Endothelial cell of umbilical vein (primary cell): ENCODE data around the gene CLINT1. TPM values are rescaled to one million over a fixed set of nuclear protein-coding genes. Genes with fewer than 3 reads are reported as not detected.

ENCODE experiments used
- BruUV-seq: library from RNA; stranded (reverse); fragments of 400-500 nt; replicated peaks from 2 replicates; lab custom pipeline; 2021; lab: Mats Ljungman, UMichigan
- CTCF ChIA-PET: fragments of 300-600, 350-600 bp; sonication (Branson Sonifier 250); formaldehyde crosslinking; loops from one replicate; lab custom pipeline; 2021; ENCODE audit warnings: antibody characterized with exemption, inconsistent platforms; lab: Charles Lee
- POLR2A ChIA-PET: fragments of 300-600, 350-600 bp; sonication (Branson Sonifier 250); formaldehyde crosslinking; loops from one replicate; lab custom pipeline; 2021; ENCODE audit warnings: antibody characterized with exemption, inconsistent platforms; lab: Charles Lee
- DNase-seq: peaks from one replicate; pipeline ENCODE4 v3.0.0-alpha.2; 2011; ENCODE audit warnings: low read depth, low spot score
- FAIRE-seq: peaks from 2 replicates; lab custom pipeline; 2011; peaks lifted over from hg19 to GRCh38; lab: Jason Lieb, UNC
- H2AFZ ChIP-seq: 2 replicates; pipeline ENCODE4 v1.6.0; 2012; ENCODE audit warnings: low read depth, low read length, control low read depth, inconsistent platforms
- H3K27ac ChIP-seq: 2 replicates; pipeline ENCODE4 v1.5.1; 2011; ENCODE audit warnings: low read depth, mild to moderate bottlenecking, control low read depth, low read length, moderate library complexity; ENCODE audit not compliant: insufficient read depth
- H3K27me3 ChIP-seq, 2 experiments: 2 replicates each; pipeline versions ENCODE4 v1.6.0 to v1.6.1; 2011; ENCODE audit warnings: low read length in 2 of 2, mixed read lengths in 1 of 2; ENCODE audit not compliant: control insufficient read depth in 2 of 2, insufficient read depth in 2 of 2
- H3K36me3 ChIP-seq, 2 experiments: 2 replicates in 1 of 2; 3 replicates in 1 of 2; pipeline ENCODE4 v1.5.1; 2011; ENCODE audit warnings: low read length in 2 of 2, mild to moderate bottlenecking in 1 of 2, moderate library complexity in 1 of 2; ENCODE audit not compliant: control insufficient read depth in 2 of 2, insufficient read depth in 2 of 2; ENCODE audit errors: extremely low read depth in 1 of 2
- H3K4me1 ChIP-seq: 3 replicates; pipeline ENCODE4 v1.5.1; 2011; ENCODE audit warnings: mild to moderate bottlenecking, low read length; ENCODE audit not compliant: control insufficient read depth, insufficient read depth; ENCODE audit errors: extremely low read depth
- H3K4me2 ChIP-seq: 2 replicates; pipeline ENCODE4 v1.6.1; 2011; ENCODE audit warnings: low read length, control low read depth, mixed read lengths; ENCODE audit not compliant: insufficient read depth
- H3K4me3 ChIP-seq, 3 experiments: fragments of 200-600 bp in 1 of 3; sonication (generic), shearing (Covaris generic) in 1 of 3; replicated peaks in 1 of 3; 2 replicates each; pipeline ENCODE4 v1.5.1; 2011 to 2016; ENCODE audit warnings: control low read depth in 3 of 3, low read length in 3 of 3, mild to moderate bottlenecking in 2 of 3, inconsistent platforms in 1 of 3, low read depth in 1 of 3, moderate library complexity in 1 of 3; ENCODE audit not compliant: insufficient read depth in 1 of 3
- H3K79me2 ChIP-seq: 2 replicates; pipeline ENCODE4 v1.6.0; 2012; ENCODE audit warnings: low read length, inconsistent platforms; ENCODE audit not compliant: control insufficient read depth, insufficient read depth
- H3K9ac ChIP-seq: replicated peaks from 2 replicates; pipeline ENCODE3; 2011; ENCODE audit warnings: low read length, control low read depth; ENCODE audit not compliant: insufficient read depth; ENCODE audit errors: extremely low read depth
- H3K9me1 ChIP-seq: replicated peaks from 3 replicates; pipeline ENCODE4 v1.6.0; 2011; ENCODE audit warnings: mild to moderate bottlenecking, low read length; ENCODE audit not compliant: control insufficient read depth, insufficient read depth; ENCODE audit errors: extremely low read depth
- H3K9me3 ChIP-seq: replicated peaks from 2 replicates; pipeline ENCODE4 v1.5.1; 2012; ENCODE audit warnings: low read length, inconsistent platforms; ENCODE audit not compliant: control insufficient read depth, insufficient read depth
- H4K20me1 ChIP-seq: replicated peaks from 2 replicates; pipeline ENCODE3; 2011; ENCODE audit warnings: mild to moderate bottlenecking, low read length; ENCODE audit not compliant: control insufficient read depth, insufficient read depth; ENCODE audit errors: extremely low read depth
- CTCF ChIP-seq, 2 donors: IDR thresholded peaks; 1 replicate in 1 of 2; 2 replicates in 1 of 2; pipeline ENCODE4 v1.5.1; 2011; ENCODE audit warnings: low read length in 2 of 2, mild to moderate bottlenecking in 2 of 2, moderate library complexity in 2 of 2, control low read depth in 1 of 2, inconsistent platforms in 1 of 2, low read depth in 1 of 2; ENCODE audit not compliant: insufficient read depth in 1 of 2; ENCODE audit errors: extremely low read depth in 1 of 2
- EZH2 ChIP-seq: IDR thresholded peaks from 2 replicates; pipeline ENCODE4 v1.6.1; 2012; ENCODE audit warnings: borderline replicate concordance, low read depth, mild to moderate bottlenecking, moderate library complexity, low read length, inconsistent platforms; ENCODE audit not compliant: severe bottlenecking
- FOS ChIP-seq: IDR thresholded peaks from 2 replicates; pipeline ENCODE4 v1.6.1; 2011; ENCODE audit warnings: mild to moderate bottlenecking, low read length, moderate library complexity, borderline replicate concordance; ENCODE audit not compliant: insufficient read depth
- GATA2 ChIP-seq: IDR thresholded peaks from 2 replicates; pipeline ENCODE4 v1.7.0; 2011; ENCODE audit warnings: low read depth, mild to moderate bottlenecking, moderate library complexity, mixed read lengths, low read length; ENCODE audit not compliant: insufficient read length, insufficient read depth
- JUN ChIP-seq: IDR thresholded peaks from 2 replicates; pipeline ENCODE4 v1.6.1; 2011; ENCODE audit warnings: borderline replicate concordance, low read depth; ENCODE audit not compliant: insufficient read length, insufficient read depth
- MAX ChIP-seq: IDR thresholded peaks from 2 replicates; pipeline ENCODE4 v1.6.1; 2011; ENCODE audit not compliant: insufficient read depth, insufficient read length
- MYC ChIP-seq: IDR thresholded peaks from one replicate; pipeline ENCODE4 v1.6.1; 2011; ENCODE audit warnings: mild to moderate bottlenecking, low read depth, low read length
- POLR2A ChIP-seq: IDR thresholded peaks from 2 replicates; pipeline ENCODE4 v1.6.1; 2012; ENCODE audit warnings: low read depth, mild to moderate bottlenecking, control low read depth, low read length
- POLR2AphosphoS5 ChIP-seq: IDR thresholded peaks from 2 replicates; pipeline ENCODE4 v1.6.1; 2012; ENCODE audit warnings: low read depth, mild to moderate bottlenecking, control low read depth, low read length, moderate library complexity; ENCODE audit not compliant: insufficient read depth
- dilution Hi-C: fragments of 300-500 bp; cut with MboI; formaldehyde crosslinking; loops from one replicate; pipeline ENCODE4 v1.15.0; 2019; ENCODE audit warnings: low sequenced_read_pairs; ENCODE audit not compliant: extremely low pct_ligation_motif_present
- intact Hi-C: fragments of 100-400 bp; cut with micrococcal nuclease; formaldehyde crosslinking; loops from one replicate; pipeline ENCODE4 v1.10.0; 2022
- polyA plus RNA-seq, 4 experiments: library from polyadenylated mRNA; depleted of rRNA in 3 of 4; stranded (reverse) in 3 of 4; unstranded in 1 of 4; fragments of >200 nt; gene quantifications; 2 replicates each; pipeline versions ENCODE4 v1.2.1 to v1.2.3, GENCODE V29; 2011 to 2012; ENCODE audit warnings: missing spikeins in 1 of 4
- total RNA-seq: library from RNA; stranded (reverse); gene quantifications from 2 replicates; pipeline ENCODE4 v1.2.3, GENCODE V29; 2021

Gene CLINT1
- total and polyA plus RNA-seq, 2 donors (not counting 3 experiments of a cell fraction or from before 2014, with no cell fraction given): 76.6 to 158 TPM

- Histone ChIP-seq H3K4me1 (peaks cover 35% of the 10 kb centered on the region), H2AFZ (no peak overlapping the region), H3K36me3 (no peaks in the 10 kb centered on the region), H3K4me3 (no peak overlapping the region), H3K4me2 (no peak overlapping the region), H3K79me2 (peaks cover 81% of the 10 kb centered on the region), H3K27me3 (no peaks in the 10 kb centered on the region), H3K9me1 (no peaks in the 10 kb centered on the region), H3K9me3 (no peaks in the 10 kb centered on the region), H3K27ac (no peak overlapping the region), H4K20me1 (peaks cover 21% of the 10 kb centered on the region), H3K9ac (no peak overlapping the region)
- dilution Hi-C loops: no loop called here
- ChIA-PET CTCF (interaction anchor here (0.9 to 2.1 kb wide), 4 partner anchors 12 to 171 kb away, joined by 3 to 6 read pairs (median 4); no protein-coding TSS in a partner anchor), POLR2A (no interaction called here)
- TF ChIP-seq MYC: no peak
- no peak for TF ChIP-seq MAX
- TF ChIP-seq GATA2: no peak
- TF ChIP-seq EZH2: no peak
- TF ChIP-seq POLR2A: no peak
- no TSS peak for BruUV-seq
- FAIRE-seq (no peak), DNase-seq (no peak)
- intact Hi-C loops: loop anchor here (10.0 kb wide), 1 partner anchor 571 kb away; no protein-coding TSS in a partner anchor
Measured at GRCh38 chr5:157823655-157824054, 35.3 kb downstream of the CLINT1 start.

GRCh38 chr5:157821822-157822622 is 36.9 kb downstream of the CLINT1 start:
- POLR2A ChIA-PET: no interaction called here
- BruUV-seq: no TSS peak
- Histone ChIP-seq H3K9ac (no peak overlapping the region), H3K9me1 (no peaks in the 10 kb centered on the region), H3K4me2 (no peak overlapping the region), H3K27ac (no peak overlapping the region), H3K9me3 (no peaks in the 10 kb centered on the region), H3K27me3 (no peaks in the 10 kb centered on the region), H3K4me1 (peaks cover 19% of the 10 kb centered on the region), H3K4me3 (no peak overlapping the region), H3K79me2 (peaks cover 85% of the 10 kb centered on the region), H3K36me3 (no peaks in the 10 kb centered on the region), H4K20me1 (peaks cover 18% of the 10 kb centered on the region), H2AFZ (no peak overlapping the region)
- DNase-seq (no peak), FAIRE-seq (no peak)
- dilution Hi-C loops: no loop called here
- CTCF ChIA-PET: interaction anchor here (0.7 to 2.1 kb wide), 4 partner anchors 34 to 1285 kb away, joined by 3 to 6 read pairs (median 4); no protein-coding TSS in a partner anchor
- intact Hi-C loops: loop anchor here (2.0 to 10.0 kb wide), 3 partner anchors 253 to 1285 kb away; no protein-coding TSS in a partner anchor
- no peak for TF ChIP-seq MYC
- TF ChIP-seq JUN: no peak
- no peak for TF ChIP-seq POLR2AphosphoS5
- no peak for TF ChIP-seq GATA2
- no peak for TF ChIP-seq MAX
- TF ChIP-seq CTCF (IDR thresholded peaks at IDR 0.05; ENCODE audit: extremely low read depth in 1 of 2, insufficient read depth in 1 of 2, low read depth in 1 of 2, low read length in 2 of 2): no peak
- TF ChIP-seq EZH2: no peak
- no peak for TF ChIP-seq FOS
- no peak for TF ChIP-seq POLR2A
